NCI-H82 treated with DMSO at 0.1 percent for 48 hours (cell line): ENCODE data around the gene ROCK1.
"Not testable (repeated sequence)": the region's sequence is repeated elsewhere in the genome, so short reads cannot be mapped to it uniquely, and the experiment has no call there.

Experiments
- DNase-seq: peaks from one replicate; lab custom pipeline; 2025; ENCODE audit not compliant: unreplicated experiment; lab: John Stamatoyannopoulos, UW

The ROCK1 gene

DNA sequence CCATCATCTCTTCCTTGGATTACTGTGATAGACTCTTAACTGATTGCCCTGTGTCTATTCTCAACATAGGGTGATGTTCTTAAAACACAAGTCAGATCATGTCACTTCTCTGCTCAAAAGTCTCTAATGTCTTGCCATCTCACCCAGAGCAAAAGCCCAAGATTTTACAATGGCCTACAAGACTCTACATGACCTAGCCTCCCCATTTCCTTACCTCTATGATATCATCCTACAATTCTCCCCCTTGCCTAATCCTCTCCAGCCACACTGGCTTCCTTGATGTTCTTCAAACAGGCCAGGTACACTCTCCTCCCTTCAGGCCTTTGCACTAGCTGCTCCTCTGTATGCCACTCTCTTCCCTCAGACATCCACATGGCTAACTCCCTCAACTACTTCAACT is 55.1 kb downstream of the ROCK1 start:
- no peak for DNase-seq

- no peak for DNase-seq
Measured at GRCh38 chr18:21054252-21054821, 57.3 kb downstream of the ROCK1 start.

DNA sequence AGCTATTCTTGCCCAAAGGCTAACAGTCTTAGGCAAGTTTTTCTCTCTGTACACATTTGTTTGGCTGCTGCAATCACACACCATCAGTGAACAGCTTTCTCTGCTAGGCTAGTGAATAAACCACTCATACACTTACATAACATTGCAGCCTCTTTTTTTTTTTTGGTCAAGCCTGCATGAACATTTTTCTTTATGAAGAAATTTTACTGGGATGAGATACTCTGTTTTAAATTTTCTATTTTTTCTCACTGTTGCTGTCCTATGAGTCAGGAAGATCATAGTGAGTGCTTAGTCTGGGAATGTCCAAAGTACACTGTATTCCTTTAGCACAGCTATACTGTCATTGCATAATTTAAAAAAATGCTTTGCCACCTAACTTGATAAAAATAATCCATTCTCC is 58.5 kb downstream of the ROCK1 start:
- no peak for DNase-seq

- no peak for DNase-seq
Measured at GRCh38 chr18:21052385-21052784, 59.2 kb downstream of the ROCK1 start.

DNA sequence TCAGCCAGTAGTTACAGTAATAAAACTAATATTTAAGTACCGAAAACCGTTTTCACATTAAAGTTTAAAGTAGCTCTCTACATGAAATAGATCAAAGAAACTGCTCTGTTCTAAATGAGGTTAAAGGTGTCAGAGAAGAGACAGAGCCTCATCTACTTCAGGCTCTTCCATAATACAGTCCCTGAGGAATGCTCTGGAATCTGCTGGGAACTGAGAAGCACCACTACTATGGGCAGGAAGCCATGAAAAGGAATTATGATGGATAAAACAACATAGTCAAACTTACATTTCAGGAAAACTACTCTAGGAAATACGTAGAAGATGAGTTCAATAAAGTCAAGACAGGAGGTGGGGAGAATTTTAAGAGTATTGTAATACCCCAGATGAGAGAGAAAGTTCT is 60.0 kb downstream of the ROCK1 start:
- no peak for DNase-seq

GRCh38 chr18:21049306-21049705 is 62.3 kb downstream of the ROCK1 start:
- no peak for DNase-seq

- DNase-seq: no peak
Measured at GRCh38 chr18:21047126-21047525, 64.5 kb downstream of the ROCK1 start.

DNA sequence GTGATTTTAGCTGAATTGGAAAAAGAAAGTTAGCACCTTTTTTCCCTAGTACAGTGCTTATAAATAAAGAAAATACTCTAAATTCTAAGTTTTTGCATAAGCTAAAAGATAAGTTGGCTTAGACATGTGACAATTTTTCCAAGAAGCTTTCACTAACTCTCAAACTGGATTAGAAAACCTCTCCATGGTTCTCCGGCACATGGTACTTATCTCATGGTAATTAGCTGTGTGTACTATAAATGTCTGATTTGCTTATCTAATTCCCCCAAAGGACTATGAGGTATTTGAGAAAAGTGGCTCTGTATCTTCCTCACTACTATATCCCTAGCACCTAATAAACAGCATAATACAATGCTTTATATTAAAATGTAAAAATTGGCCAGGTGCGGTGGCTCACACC is 71.1 kb downstream of the ROCK1 start:
- DNase-seq: peak; percentile 67

DNA sequence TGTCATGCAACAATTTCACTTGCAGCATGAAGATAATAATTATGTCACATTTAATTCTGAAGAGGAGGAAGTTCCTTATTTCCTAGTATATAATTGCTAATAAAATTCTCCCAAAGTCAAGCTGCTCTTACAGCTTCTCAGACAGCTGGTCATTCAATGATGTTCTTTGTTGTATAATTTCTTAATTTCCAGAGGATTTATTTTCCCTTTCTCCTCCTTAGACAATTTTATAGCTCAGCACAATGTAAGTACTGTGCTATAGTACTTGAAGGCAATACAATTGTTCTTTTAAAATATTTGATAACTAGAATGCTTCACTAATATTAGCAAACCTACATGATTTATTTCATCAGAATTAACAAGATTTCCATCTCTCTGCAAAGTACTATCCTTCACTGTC is 73.4 kb downstream of the ROCK1 start:
- no peak for DNase-seq

- no peak for DNase-seq
Measured at GRCh38 chr18:21031845-21032244, 79.8 kb downstream of the ROCK1 start.

DNA sequence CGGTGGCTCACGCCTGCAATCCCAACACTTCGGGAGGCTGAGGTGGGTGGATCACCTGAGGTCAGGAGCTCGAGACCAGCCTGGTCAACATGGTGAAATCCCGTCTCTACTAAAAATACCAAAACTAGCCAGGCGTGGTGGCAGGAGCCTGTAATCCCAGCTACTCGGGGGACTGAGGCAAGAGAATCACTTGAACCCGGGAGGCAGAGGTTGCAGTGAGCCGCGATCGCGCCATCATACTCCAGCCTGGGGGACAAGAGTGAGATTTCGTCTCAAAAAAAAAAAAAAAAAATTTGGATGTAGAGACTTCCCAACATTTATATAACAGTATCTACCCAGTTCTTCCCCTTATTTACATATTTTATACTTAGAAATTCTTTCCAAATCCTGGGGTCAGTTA is 93.4 kb downstream of the ROCK1 start:
- DNase-seq: not testable (repeated sequence)

DNA sequence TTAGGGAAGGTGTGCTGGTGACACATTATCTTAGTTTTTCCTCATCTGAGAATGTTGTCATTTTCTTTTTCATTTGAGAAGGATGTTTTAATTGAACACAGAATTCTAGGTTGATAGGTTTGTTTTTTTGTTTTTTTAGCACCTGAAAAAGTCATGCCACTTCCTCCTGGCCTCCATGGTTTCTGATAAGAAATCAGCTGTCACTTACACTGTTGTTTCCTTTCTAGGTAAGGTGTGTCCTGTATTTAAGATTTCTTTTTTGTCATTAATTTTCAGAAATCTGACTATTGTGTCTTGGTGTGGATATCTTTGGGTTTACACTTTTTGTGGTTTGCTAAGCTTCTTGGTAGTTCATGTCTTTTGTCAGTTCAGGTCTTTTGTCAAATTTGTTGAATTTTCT is 99.3 kb downstream of the ROCK1 start:
- DNase-seq: no peak

DNA sequence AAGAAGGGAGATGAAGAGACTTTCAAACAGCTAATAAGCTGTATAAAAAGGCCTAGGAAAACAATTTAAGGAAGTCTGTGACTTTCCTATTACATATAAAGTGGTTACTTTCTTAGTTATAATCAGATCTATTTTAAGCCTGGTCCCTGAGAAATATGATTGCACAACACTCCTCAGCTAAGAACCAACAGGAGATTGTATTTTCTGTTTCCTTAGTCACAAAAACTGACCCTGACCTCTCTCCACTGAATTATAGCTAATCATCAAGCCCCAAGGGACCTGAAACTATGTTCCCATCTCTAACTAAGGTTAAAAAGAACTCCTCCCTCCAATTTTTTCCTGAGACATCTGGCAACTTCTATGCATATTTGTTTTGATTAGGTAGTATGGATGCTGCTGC is 106.9 kb downstream of the ROCK1 start:
- peak; percentile 72 for DNase-seq

DNA sequence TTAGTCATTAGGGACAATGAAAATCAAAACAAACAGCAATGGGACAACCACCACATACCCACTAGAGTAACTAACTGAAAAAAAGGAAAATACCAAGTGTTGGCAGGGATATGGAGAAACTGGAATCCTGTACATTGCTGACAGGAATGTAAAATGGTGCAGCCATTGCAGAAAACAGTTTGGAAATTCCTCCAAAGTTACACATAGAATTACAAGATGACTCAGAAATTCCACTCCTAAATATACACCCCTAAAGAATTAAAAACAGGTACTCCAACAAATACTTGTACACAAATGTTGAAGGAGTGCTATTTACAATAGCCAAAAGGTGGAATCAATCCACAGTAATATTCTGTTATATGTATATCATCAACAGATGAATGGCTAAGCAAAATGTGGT is 110.9 kb downstream of the ROCK1 start:
- no peak for DNase-seq

DNA sequence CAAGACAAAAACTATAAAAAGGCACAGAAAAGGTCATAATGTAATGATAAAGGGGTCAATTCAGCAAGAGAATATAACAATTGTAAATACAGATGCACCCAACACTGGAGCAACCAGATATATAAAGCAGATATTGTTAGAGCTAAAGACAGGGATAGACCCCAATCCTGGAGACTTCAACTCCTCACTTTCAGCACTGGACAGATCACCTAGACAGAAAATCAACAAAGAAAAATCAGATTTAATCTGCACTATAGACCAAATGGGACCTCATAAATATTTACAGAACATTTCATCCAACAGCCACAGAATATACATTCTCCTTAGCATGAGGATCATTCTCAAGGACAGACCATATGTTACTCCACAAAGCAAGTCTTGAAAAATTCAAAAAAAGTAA is 114.2 kb downstream of the ROCK1 start:
- DNase-seq: no peak

DNA sequence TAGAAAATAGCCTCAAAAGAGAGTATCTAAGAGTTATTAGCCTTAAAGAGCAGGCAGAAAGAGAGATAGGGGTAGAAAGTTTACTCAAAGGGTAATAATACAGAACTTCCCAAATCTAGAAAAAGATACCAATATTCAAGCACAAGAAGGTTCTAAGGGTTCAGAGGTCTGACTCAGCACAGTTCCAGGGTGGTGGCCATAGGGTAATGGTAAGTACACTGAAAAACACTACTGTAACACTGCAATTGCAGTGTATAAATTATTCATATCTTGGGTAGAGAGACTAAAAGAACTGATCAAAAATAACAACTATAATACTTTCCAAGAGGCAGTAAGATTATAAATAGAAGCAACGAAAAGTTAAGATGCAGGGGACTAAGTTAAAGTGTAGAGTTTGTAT is 115.2 kb downstream of the ROCK1 start:
- DNase-seq: no peak

- no peak for DNase-seq
Measured at GRCh38 chr18:20988726-20989125, 122.9 kb downstream of the ROCK1 start.

GRCh38 chr18:20975077-20975476 is 136.5 kb downstream of the ROCK1 start:
- no peak for DNase-seq

DNA sequence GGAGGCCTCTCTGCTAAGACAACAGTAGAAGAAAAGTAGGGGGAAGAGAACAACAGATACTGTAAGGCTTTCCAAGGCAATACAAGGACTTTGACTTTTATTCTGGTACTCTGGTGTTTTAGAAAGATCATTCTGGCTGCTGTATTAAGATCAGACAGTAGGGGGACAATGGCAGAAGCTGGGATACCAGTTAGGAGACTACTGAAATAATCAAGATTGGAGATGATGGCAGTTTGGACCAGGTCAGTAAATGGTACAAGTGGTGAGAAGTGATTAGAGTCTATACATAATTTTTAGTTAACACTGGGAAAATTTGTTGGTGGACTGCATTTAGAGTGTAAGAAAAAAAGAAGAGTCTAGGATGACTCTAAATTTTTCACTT is 139.7 kb downstream of the ROCK1 start:
- DNase-seq: peak; percentile 59

- DNase-seq: no peak
Measured at GRCh38 chr18:20966795-20967194, 144.8 kb downstream of the ROCK1 start.

GRCh38 chr18:20963027-20963426 is 148.6 kb downstream of the ROCK1 start:
- DNase-seq: no peak

- DNase-seq: no peak
Measured at GRCh38 chr18:20960735-20961134, 150.9 kb downstream of the ROCK1 start.

DNA sequence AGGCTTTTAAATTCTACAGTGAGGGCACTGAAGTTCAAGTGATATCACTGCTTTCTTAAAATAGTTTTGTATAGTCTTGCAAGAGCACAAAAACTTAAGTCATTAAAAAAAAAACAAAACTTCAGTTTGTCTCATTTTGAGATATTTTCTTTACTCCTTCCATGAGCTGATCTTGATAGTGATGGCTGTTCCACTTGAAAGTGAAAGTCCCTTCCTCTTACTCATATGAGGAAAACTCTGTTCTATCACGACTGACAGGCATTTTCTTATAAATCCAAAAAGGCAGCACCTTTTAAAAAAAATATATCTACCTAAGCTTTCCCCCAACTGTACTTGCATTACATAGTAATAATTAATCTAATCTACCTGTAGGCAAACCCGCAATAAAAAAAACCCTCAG is 160.8 kb downstream of the ROCK1 start:
- not testable (repeated sequence) for DNase-seq
